COLO668 (cell line): Measurements from ENCODE around the gene GZMA.
"Not testable (repeated sequence)": the region's sequence is repeated elsewhere in the genome, so short reads cannot be mapped to it uniquely, and the experiment has no call there.

Experiments
- DNase-seq: peaks from one replicate; lab custom pipeline; 2025; ENCODE audit not compliant: unreplicated experiment; lab: John Stamatoyannopoulos, UW

The GZMA gene

GRCh38 chr5:55102348-55102747 is at the start of gene GZMA:
GZMA (plus strand) TSS chr5:55102646; CDS start chr5:55102683, 37 bp downstream.
- no peak for DNase-seq

GRCh38 chr5:55055183-55055582 is 47.3 kb upstream of the GZMA start:
- DNase-seq = no peak

GRCh38 chr5:55062039-55062779 is 40.2 kb upstream of the GZMA start:
- DNase-seq = peak; percentile 29

- peak; percentile 9 for DNase-seq
Observed at GRCh38 chr5:55063220-55063863, 39.1 kb upstream of the GZMA start.

GRCh38 chr5:55063899-55064298 is 38.5 kb upstream of the GZMA start:
- no peak for DNase-seq

- no peak for DNase-seq
Observed at GRCh38 chr5:55064523-55064922, 37.9 kb upstream of the GZMA start.

- DNase-seq = no peak
Observed at GRCh38 chr5:55066277-55066676, 36.2 kb upstream of the GZMA start.

- no peak for DNase-seq
Observed at GRCh38 chr5:55070968-55071367, 31.5 kb upstream of the GZMA start.

- DNase-seq = no peak
Observed at GRCh38 chr5:55071413-55071812, 31.0 kb upstream of the GZMA start.

GRCh38 chr5:55072666-55073065 is 29.8 kb upstream of the GZMA start:
- no peak for DNase-seq

GRCh38 chr5:55073211-55073610 is 29.2 kb upstream of the GZMA start:
- DNase-seq = no peak

GRCh38 chr5:55081541-55081940 is 20.9 kb upstream of the GZMA start:
- no peak for DNase-seq

- DNase-seq = not testable (repeated sequence)
Observed at GRCh38 chr5:55089301-55089700, 13.1 kb upstream of the GZMA start.

- not testable (repeated sequence) for DNase-seq
Observed at GRCh38 chr5:55091011-55091410, 11.4 kb upstream of the GZMA start.

GRCh38 chr5:55096182-55096581 is 6.3 kb upstream of the GZMA start:
- DNase-seq = no peak

GRCh38 chr5:55096861-55097260 is 5.6 kb upstream of the GZMA start:
- peak; percentile 12 for DNase-seq

- DNase-seq = not testable (repeated sequence)
Observed at GRCh38 chr5:55101148-55101547, 1.3 kb upstream of the GZMA start.

GRCh38 chr5:55101556-55102276 is 730 bp upstream of the GZMA start:
- no peak for DNase-seq

- no peak for DNase-seq
Observed at GRCh38 chr5:55104036-55104772, 1.8 kb downstream of the GZMA start.

- no peak for DNase-seq
Observed at GRCh38 chr5:55104946-55105701, 2.7 kb downstream of the GZMA start.

GRCh38 chr5:55105976-55106375 is 3.5 kb downstream of the GZMA start:
- not testable (repeated sequence) for DNase-seq
